GM21447 (cell line): ENCODE measurements around the gene DUX4.
"Not testable (repeated sequence)": the region's sequence is repeated elsewhere in the genome, so short reads cannot be mapped to it uniquely, and the experiment has no call there.

Experiments
- ATAC-seq: cut with Tn5 transposase; IDR thresholded peaks from one replicate; pipeline ENCODE4 v1.9.1; 2021; ENCODE audit not compliant: unreplicated experiment

The DUX4 gene

DNA sequence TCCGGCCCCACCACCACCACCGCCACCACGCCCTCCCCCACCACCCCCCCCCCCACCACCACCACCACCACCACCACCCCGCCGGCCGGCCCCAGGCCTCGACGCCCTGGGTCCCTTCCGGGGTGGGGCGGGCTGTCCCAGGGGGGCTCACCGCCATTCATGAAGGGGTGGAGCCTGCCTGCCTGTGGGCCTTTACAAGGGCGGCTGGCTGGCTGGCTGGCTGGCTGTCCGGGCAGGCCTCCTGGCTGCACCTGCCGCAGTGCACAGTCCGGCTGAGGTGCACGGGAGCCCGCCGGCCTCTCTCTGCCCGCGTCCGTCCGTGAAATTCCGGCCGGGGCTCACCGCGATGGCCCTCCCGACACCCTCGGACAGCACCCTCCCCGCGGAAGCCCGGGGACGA lies at the start of gene DUX4:
TSS of gene DUX4 (plus strand) at position 347 of the 400 bp plus-strand sequence. CDS start at position 347, 0 bp downstream.
- not testable (repeated sequence) for ATAC-seq

DNA sequence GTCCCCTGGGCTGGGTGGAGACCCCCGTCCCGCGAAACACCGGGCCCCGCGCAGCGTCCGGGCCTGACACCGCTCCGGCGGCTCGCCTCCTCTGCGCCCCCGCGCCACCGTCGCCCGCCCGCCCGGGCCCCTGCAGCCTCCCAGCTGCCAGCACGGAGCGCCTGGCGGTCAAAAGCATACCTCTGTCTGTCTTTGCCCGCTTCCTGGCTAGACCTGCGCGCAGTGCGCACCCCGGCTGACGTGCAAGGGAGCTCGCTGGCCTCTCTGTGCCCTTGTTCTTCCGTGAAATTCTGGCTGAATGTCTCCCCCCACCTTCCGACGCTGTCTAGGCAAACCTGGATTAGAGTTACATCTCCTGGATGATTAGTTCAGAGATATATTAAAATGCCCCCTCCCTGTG lies 1.9 kb downstream of the DUX4 start:
- not testable (repeated sequence) for ATAC-seq

DNA sequence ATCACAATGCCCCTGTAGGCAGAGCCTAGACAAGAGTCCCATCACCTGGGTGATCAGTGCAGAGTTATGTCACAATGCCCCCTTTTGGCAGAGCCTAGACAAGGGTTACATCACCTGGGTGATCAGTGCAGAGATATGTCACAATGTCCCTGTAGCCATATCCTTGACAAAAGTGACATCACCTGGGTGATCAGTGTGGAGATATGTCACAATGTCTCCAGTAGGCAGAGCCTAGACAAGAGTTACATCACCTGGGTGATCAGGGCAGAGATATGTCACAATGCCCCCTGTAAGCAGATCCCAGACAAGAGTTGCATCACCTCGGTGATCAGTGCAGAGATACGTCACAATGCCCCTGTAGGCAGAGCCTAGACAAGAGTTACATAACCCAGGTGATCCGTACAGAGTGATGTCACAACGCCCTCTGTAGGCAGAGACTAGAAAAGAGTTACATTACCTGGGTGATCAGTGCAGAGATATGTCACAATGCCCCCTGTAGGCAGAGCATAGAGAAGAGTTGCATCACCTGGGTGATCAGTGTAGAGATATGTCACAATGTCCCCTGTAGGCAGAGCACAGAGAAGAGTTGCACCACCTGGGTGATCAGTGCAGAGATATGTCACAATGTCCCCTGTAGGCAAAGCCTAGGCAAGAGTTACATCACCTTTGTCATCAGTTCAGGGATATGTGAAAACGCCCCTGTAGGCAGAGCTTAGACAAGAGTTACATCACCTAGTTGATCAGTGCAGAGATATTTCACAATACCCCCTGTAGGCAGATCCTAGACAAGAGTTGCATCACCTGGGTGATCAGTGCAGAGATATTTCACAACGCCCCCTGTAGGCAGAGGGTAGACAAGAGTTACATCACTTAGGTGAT lies 4.4 kb downstream of the DUX4 start:
- not testable (repeated sequence) for ATAC-seq

DNA sequence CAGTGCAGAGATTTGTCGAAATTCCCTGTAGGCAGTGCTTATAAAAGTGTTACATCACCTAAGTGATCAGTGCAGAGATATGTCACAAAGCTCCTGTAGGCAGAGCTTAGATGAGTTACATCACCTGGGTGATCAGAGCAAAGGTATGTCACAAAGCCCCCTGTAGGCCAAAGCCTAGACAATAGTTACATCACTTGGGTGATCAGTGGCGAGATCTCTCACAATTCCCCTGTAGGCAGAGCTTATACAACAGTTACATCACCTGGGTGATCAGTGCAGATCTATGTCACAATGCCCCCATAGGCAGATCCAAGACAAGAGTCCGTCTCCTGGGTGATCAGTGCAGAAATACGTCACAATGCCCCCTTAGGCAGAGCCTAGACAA lies 5.0 kb downstream of the DUX4 start:
- not testable (repeated sequence) for ATAC-seq

DNA sequence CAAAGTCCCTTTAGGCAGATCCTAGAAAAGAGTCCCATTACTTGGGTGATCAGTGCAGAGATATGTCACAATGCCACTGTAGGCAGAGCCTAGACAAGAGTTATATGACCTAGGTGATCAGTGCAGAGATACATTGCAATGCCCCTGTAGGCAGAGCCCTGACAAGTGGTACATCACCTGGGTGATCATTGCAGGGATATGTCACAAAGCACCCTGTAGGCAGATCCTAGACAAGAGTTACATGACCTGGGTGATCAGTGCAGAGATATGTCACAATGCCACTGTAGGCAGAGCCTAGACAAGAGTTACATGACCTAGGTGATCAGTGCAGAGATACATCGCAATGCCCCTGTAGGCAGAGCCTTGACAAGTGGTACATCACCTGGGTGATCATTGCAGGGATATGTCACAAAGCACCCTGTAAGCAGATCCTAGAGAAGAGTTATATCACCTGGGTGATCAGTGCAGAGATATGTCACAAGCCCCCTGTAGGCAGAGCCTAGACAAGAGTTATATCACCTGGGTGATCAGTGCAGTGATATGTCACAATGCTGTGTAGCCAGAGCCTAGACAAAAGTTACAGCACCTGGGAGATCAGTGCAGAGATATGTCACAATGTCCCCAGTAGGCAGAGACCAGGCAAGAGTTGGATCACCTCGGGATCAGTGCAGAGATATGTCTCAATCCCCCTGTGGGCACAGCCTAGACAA lies 5.6 kb downstream of the DUX4 start:
- not testable (repeated sequence) for ATAC-seq

DNA sequence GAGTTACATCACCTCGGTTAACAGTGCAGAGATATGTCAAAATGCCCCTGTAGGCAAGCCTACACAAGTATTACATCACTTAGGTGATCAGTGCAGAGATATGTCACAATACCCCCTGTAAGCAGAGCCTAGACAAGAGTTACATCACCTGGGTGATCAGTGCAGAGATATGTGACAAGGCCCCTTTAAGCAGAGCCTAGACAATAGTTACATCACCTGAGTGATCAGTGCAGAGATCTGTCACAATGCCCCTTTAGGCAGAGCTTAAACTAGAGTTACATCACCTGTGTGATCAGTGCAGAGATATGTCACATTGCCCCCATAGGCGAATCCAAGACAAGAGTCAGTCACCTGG lies 6.1 kb downstream of the DUX4 start:
- not testable (repeated sequence) for ATAC-seq

DNA sequence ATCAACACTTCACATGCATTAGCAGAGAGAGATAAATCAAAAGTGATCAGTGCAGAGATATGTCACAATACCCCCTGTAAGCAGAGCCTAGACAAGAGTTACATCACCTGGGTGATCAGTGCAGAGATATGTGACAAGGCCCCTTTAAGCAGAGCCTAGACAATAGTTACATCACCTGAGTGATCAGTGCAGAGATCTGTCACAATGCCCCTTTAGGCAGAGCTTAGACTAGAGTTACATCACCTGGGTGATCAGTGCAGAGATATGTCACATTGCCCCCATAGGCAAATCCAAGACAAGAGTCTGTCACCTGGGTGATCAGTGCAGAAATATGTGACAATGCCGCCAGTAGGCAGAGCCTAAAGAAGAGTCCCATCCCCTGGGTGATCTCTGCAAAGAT lies 7.4 kb downstream of the DUX4 start:
- ATAC-seq: not testable (repeated sequence)

DNA sequence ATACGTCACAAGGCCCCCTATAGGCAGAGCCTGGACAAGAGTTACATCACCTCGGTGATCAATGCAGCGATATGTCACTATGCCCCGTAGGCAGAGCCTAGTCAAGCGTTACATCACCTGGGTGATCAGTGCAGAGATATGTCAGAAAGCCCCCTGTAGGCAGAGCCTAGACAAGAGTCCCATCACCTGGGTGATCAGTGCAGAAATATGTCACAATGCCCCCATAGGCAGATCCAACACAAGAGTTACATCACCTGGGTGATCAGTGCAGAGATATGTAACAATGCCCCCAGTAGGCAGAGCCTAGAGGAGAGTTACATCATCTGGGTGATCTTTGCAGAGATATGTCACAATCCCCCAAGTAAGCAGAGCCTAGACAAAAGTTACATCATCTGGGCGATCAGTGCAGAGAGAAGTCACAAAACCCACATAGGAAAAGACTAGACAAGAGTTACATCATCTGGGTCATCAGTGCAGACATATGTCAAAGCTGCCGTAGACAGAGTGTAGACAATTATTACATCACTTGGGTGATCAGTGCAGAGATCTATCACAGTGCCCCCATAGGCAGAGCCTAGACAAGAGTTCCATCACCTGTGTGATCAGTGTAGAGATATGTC lies 8.0 kb downstream of the DUX4 start:
- ATAC-seq: not testable (repeated sequence)

DNA sequence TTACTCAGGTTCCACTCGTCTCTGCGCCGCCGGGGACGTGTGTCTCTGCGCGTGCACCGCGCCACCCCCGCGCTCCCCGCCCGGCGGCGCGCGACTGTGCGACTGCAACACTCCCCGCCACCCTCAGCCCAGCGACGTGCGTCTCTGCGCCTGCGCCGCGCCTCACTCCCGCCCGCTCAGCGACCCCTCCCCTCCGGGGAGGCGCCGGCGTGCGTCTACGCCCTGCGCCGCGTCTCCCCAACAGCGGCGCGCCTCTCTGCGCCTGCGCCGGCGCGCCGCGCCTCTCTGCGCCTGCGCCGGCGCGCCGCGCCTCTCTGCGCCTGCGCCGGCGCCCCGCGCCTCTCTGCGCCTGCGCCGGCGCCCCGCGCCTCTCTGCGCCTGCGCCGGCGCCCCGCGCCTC lies 29.9 kb downstream of the DUX4 start:
- ATAC-seq: not testable (repeated sequence)
